ELR (cell line): Measurements from ENCODE around the gene AHNAK2.

Source experiments
- DNase-seq: peaks from one replicate; pipeline ENCODE4 v3.0.0-alpha.2; 2015; ENCODE audit warnings: low read depth

Gene AHNAK2

GRCh38 chr14:104939666-104940410, 38.3 kb downstream of the AHNAK2 start:
- no peak for DNase-seq

DNA sequence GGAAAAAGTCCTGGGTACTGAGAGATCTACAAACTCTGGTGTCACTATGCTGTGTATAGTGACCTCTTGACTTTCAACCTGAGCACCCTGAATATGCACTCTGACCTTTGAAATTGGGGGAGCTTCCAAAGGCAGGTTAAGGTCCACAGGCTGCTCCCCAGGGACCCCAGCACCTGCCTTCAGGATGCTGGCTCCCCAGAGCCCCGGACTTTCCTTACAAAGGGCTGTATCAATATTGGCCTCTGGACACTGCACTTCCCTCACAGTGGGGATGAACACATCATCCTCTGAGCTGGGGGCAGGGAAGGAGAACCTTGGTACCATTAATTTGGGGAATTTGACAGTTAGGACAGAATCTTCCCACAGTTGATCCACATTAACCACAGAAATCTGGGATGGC, 39.2 kb downstream of the AHNAK2 start:
- DNase-seq: no peak

DNA sequence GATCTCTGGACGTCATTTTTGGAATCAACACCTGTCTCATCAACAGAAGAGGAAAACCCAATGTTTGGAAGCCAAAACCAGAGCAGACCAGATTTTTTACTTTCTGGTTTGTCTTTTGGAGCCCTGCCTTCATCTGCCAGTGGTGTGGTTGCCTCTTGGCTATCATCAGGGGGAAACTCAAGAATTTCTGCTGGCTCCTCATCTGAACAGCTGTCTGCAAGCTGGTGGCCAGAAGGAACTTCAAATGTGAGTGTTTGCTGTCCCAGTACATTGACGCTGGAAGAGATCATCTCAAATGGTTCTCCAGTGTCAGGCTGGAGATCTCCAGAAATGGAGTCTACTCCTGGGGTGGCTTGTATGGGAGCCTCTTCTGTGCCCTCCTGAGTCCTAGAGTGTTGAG, 39.7 kb downstream of the AHNAK2 start:
- DNase-seq: no peak

- DNase-seq: no peak
These were observed 40.3 kb downstream of the AHNAK2 start for GRCh38 chr14:104937694-104938365.

DNA sequence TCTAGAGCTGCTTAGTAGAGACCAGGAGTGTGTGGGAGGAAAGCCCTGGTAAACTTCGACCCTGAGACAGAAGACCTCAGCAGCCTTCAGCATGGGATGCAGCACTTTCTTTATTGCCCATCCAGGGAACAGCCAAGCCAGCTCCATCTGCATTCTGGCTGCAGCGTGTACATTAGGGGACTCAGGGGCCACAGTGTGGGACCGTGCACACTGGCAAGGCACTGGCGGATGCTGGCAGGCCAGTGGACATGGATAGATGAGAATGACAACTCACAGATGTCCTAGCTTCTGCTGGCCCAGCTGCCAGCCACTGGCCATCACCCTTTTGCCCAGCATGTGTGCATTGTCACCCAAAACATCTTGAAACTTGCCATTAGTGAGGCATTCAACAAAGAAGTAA, 41.0 kb downstream of the AHNAK2 start:
- no peak for DNase-seq

- no peak for DNase-seq
These were observed 41.6 kb downstream of the AHNAK2 start for GRCh38 chr14:104936361-104937155.

DNA sequence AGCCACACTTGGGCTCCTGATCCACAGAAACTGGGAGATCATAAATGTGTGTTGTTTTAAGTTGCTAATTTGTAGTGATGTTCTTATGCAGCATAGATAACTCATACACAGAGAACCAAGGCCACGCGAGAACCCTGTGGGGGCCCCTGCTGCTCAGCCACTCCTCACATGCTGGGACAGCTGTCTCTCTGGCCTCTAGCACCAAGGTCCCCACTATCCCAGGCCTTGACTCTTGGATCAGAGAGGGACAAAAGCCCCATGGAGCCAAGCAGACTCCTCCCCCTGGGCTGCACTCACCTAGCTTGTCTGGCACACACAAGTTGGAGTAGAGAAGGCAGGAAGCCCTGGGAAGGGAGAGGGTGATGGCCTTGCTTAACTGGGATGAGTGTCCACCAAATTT, 42.2 kb downstream of the AHNAK2 start:
- no peak for DNase-seq

DNA sequence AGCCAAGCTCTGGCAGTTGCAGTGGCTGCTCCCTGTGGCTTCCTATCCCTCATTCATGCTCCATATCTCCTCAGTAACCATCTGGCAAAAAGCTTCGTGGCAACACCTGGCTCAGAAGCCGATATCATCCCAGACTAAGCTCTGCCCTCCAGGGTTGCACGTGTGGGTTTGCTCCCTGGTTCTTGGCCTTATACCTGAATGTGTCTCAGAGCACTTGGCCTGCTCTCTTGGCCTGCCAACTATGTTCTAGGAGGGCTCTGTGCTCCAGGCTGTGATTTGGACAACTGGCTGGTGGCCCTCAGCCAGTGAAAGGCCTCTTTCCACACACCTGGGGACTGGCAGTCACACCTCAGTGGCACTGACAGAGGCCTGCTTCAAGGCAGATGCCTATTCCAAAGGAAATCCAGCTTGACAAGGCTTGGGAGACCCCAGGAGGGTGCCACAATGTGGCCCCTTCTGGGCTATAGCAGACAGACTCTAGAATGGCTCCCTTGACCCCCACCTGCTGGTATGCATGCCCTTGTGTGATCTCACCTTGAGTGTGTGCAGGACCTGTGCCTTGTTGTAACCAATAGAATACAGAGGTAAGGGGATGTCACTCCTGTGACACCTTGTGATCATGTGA, 43.0 kb downstream of the AHNAK2 start:
- DNase-seq: no peak

- DNase-seq: no peak
These were observed 44.1 kb downstream of the AHNAK2 start for GRCh38 chr14:104933746-104934733.

DNA sequence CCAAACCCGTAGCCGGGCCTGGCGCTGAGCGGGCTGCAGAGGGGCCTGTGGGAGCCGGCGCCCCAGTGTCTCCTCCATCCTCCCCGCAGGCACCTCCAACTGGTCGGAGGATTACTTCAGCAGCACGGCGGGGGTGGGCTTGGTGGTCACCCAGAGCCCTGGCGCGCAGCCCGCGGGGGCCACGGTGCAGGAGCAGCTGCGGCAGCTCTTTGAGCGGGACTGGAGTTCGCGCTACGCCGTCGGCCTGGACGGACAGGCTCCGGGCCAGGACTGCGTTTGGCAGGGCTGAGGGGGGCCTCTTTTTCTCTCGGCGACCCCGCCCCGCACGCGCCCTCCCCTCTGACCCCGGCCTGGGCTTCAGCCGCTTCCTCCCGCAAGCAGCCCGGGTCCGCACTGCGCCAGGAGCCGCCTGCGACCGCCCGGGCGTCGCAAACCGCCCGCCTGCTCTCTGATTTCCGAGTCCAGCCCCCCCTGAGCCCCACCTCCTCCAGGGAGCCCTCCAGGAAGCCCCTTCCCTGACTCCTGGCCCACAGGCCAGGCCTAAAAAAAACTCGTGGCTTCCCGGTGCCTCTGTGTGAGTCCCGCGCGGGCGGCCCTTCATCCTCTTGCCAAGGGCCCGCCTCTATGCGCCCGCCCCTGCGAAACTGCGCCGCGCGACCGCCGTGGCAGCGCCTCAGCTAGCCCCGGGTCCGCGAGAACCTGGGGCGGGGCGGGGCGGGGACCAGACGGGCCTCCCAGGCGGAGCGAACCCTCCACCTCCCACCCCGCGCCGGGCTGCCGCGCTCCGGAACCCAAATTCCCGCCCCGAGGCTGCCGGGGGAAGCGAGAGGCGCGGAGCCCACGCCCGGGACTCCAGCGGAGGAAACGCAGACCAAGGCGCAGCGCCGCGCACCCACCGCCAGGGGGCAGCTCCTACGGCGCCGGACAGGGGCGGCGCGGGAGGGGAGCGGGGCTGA, 45.2 kb downstream of the AHNAK2 start:
- DNase-seq: peak; percentile 92

- no peak for DNase-seq
These were observed 46.2 kb downstream of the AHNAK2 start for GRCh38 chr14:104931771-104932675.

GRCh38 chr14:104931304-104931770, 46.8 kb downstream of the AHNAK2 start:
- DNase-seq: no peak

- no peak for DNase-seq
These were observed 47.5 kb downstream of the AHNAK2 start for GRCh38 chr14:104930526-104931303.

- no peak for DNase-seq
These were observed 48.6 kb downstream of the AHNAK2 start for GRCh38 chr14:104929268-104930230.

DNA sequence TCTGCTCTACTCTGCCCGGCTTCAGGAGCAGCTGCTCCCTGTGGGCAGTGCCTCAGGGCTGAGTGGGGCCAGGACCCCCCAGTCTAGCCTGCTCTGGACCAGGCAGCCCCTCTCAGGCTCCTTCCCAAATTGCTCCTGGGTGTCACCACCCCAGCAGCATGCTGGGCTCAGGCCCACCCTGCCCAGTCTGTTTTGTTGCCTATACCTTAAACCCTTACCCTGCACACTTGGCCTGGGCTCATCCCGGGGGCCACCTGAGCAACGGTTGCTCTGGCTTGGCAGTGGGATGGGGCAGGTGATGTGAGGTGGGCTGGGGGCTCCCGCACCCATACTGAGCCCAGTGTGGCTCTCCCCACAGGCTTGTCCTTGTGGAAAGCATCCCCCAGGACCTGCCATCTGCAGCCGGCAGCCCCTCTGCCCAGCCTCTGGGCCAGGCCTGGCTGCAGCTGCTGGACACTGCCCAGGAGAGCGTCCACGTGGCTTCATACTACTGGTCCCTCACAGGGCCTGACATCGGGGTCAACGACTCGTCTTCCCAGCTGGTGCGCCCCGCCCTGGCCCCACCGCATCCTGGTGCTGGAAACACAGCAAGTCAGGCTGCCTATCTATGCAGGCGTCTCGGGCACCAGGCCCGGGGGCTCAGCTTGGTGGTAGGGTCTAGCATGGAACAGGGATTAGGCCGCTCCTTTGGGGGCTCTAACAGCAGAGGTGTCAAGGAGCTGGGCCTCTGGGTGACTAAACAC, 49.6 kb downstream of the AHNAK2 start:
- no peak for DNase-seq

GRCh38 chr14:104927901-104928300, 50.3 kb downstream of the AHNAK2 start:
- no peak for DNase-seq
